Effector CD4-positive, alpha-beta T cell (primary cell): ENCODE results near the gene LEPROT.
"Not testable (repeated sequence)": the region's sequence is repeated elsewhere in the genome, so short reads cannot be mapped to it uniquely, and the experiment has no call there.

ENCODE experiments used
- DNase-seq: peaks from one replicate; pipeline ENCODE4 v3.0.0-alpha.2; 2020

LEPROT gene

GRCh38 chr1:65440915-65441314 lies 20.4 kb downstream of the LEPROT start:
- DNase-seq: no peak

DNA sequence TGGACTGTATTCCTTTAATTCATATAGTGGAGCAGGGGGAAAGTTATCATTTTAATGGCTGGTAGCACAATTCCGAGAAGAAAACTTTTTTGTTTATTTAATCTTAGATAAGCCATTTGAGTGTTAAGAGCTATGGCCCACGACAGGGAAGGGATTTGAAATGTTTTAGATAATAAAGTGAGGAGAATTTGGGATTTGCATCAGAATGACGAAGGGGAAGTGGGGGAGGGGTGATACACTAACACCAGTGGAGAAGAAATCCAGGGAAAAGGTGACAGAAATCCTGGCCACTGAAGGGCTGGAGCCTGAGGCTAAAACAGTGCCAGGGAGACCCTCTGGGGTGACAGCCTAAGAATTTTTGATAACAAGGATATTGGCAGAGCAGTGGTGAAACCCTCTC lies 21.0 kb downstream of the LEPROT start:
- DNase-seq: no peak

GRCh38 chr1:65442442-65442841 lies 22.0 kb downstream of the LEPROT start:
- DNase-seq: no peak

DNA sequence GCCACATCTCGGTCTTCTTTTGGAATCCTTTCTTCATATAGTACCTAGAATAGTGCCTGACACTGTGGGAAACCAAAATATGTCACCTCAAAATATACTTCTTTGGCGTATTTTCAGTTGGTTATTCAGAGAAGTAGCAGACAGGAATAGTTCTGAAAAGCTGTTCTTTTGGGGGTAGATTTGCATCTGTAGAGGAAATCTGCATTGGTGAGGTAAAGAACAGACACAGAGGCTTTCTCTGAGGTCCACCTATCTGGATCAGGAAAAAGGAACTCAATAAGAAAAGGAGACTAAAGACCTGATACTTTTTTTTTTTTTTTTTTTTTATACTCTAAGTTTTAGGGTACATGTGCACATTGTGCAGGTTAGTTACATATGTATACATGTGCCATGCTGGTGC lies 23.2 kb downstream of the LEPROT start:
- DNase-seq: no peak

DNA sequence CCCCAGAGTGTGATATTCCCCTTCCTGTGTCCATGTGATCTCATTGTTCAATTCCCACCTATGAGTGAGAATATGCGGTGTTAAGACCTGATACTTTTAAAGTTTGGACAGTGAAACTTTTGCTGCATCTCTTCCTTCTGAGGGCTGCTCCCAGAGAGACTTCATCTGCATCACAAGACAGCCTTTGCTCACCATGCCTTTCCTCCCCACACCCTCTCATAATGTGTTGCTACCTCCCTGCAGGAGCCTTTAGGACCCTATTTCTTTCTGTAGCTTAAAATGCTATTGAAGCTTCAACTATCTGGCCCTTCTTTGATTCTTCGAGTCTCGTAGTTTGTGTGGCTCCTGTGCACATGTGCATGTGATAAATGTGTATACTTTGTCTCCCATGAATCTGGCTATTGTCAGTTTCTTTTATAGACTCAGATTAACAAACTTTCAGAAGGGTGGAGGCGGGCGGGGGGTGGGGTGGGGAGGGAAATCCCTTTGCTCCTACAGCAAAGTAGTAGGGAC lies 23.7 kb downstream of the LEPROT start:
- DNase-seq: no peak

DNA sequence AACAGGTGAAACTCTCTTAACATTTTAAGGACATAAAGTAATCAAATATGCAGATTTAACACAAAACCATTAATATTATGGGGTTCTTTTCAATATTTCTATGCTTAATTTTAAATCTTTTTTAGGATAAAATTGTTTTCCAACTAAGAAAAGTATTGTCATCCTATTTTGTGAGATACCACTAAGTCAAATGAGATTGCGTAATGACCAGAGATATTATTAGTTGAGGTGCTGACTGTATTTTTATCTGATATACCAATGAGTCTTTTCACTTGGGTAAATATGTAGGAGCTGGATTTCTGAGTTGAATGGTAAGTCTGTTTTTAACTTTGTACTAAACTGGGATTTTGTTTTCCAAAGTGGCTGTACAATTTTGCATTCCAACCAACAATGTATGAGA lies 25.4 kb downstream of the LEPROT start:
- DNase-seq: no peak

- no peak for DNase-seq
Observed at GRCh38 chr1:65449214-65449823, 28.9 kb downstream of the LEPROT start.

- DNase-seq: not testable (repeated sequence)
Observed at GRCh38 chr1:65455678-65456077, 35.2 kb downstream of the LEPROT start.

- no peak for DNase-seq
Observed at GRCh38 chr1:65456481-65456880, 36.0 kb downstream of the LEPROT start.

- no peak for DNase-seq
Observed at GRCh38 chr1:65457868-65458267, 37.4 kb downstream of the LEPROT start.

DNA sequence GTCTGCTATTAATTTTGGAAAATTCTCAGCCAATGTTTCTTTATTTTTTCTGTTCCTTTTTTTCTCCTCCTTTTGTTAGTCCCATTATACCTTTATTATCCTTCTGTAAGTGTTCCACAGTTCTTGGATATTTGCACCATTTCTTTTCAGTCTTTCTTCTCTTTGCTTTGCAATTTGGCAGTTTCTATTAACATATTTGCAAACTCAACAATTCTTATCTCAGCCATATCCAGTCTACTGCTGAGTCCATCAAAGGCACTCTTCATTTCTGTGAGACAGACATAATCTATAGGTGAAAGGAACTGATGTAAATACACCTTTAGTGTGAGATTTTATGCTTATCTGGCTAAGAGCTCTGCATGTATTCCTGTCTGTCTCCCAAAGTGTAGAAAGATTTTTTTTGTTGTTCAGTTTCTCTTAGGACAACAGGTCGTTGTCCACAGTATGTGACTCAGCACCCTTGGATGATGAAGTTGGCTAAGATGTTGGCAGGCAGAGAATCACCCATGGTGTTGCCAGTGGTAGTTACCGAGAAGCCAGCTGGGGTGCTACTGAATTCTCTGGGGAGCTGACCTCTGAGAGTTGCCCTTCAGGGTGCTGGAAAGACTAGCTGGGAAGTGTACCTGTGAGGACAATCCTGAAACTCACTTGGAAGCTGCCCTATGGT lies 38.4 kb downstream of the LEPROT start:
- no peak for DNase-seq

DNA sequence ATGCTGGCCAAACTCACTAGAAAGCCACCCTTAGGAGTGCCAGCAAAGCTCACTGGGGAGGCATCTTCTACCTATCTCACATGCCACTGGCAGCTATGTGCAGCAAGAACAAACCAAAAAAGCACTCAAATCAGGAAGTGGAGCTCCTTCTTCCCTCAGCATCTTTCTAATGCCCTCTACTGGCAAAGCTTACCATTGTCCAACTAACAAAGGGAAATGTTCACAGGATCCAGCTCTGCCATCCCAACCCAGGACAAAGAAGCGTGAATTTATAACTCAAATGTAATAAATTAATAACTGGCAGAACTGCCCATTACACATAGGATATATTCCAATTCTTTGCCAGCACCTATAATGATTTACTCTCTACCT lies 38.9 kb downstream of the LEPROT start:
- DNase-seq: no peak

- DNase-seq: not testable (repeated sequence)
Observed at GRCh38 chr1:65465837-65466236, 45.4 kb downstream of the LEPROT start.

- DNase-seq: no peak
Observed at GRCh38 chr1:65467536-65467935, 47.1 kb downstream of the LEPROT start.

- no peak for DNase-seq
Observed at GRCh38 chr1:65469126-65469888, 48.8 kb downstream of the LEPROT start.

GRCh38 chr1:65469889-65470340 lies 49.4 kb downstream of the LEPROT start:
- DNase-seq: no peak

DNA sequence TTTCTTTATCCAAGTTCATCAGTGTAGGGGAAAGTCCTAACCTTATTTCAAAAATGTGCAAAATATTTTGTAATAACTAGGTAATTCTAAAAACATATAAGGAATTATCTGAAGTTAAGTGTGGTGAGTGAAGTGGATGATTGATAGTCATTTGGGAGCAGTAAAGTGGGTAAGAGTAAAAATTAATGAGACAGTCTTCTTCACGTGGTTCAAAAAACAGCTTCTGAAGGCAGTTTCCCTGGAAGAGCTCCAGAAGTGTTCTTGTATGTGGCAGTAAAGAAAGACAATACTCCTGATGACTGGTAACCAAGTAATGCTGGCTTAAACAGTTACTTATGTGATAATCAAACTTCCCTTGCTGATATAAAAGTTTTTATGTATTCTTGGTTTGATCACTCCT lies 50.3 kb downstream of the LEPROT start:
- DNase-seq: no peak

DNA sequence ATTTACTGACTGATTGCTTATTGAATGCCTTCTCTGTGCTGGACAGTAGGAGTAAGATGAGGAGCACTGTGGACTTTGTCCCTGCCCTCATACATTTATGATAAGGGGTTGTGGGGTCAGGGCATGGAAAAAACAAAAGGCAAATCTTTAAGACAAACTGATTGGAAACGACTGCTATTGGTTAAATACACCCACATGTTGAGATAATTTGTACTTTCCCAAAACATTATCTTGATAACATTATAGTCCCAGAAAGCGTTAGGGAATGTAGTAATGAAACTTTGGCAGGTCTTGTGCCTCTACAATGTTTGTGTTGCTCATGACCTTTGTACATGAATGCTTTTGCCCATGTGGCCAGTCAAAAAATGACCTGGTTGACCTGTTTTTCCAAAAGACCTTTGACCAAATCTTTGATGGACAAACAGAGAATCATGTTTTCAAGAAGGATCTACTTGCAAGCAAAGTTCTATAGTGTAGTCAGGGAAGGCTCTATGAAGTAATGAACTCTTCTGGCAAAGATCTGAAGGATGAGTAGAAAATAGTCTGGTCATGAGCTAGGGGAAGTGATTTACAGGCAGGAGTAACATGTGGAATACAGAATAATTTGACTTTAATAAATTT lies 50.9 kb downstream of the LEPROT start:
- no peak for DNase-seq

- DNase-seq: no peak
Observed at GRCh38 chr1:65471861-65472332, 51.4 kb downstream of the LEPROT start.

DNA sequence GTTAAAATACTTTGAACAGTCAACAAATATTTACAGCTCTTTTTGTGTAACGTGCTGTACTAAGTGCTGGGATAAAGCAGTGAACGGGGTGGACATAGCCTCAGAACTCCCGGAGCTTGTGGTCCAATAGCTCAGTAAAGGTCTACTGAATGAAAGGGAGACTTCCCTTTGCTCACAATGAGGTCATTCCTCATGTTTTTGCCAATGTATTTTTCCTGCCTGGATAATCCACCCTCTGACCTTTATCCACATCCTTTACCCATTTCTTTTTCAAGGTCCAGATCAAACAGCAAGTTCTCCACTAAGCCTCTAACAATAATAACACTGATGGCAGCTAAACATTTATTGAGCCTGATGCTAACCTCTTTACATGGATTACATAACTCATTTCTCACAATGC lies 55.9 kb downstream of the LEPROT start:
- DNase-seq: no peak

GRCh38 chr1:65477414-65478378 lies 57.2 kb downstream of the LEPROT start:
- DNase-seq: no peak
